WERI-Rb-1 (cell line): ENCODE data around the gene SNX19.

Experiments
- DNase-seq: peaks from one replicate; pipeline ENCODE4 v3.0.0-alpha.2; 2020
- H3K27ac ChIP-seq: fragments of 250-450 bp; sonication (Bioruptor Pico); 2 replicates; pipeline ENCODE4 v1.5.1; 2020; ENCODE audit warnings: mild to moderate bottlenecking, moderate library complexity
- H3K27me3 ChIP-seq: fragments of 250-450 bp; sonication (Bioruptor Pico); 2 replicates; pipeline ENCODE4 v1.5.1; 2021; ENCODE audit warnings: mild to moderate bottlenecking, low read depth, moderate library complexity; ENCODE audit not compliant: insufficient read depth, severe bottlenecking
- H3K36me3 ChIP-seq: fragments of 250-450 bp; sonication (Bioruptor Pico); 2 replicates; pipeline ENCODE4 v1.5.1; 2020; ENCODE audit warnings: mild to moderate bottlenecking, moderate library complexity
- H3K4me3 ChIP-seq: 2 replicates; pipeline ENCODE4 v1.5.1; 2011; ENCODE audit warnings: low read depth, mild to moderate bottlenecking, control low read depth, low read length
- H3K9me3 ChIP-seq: fragments of 250-450 bp; sonication (Bioruptor Pico); 2 replicates; pipeline ENCODE4 v1.5.1; 2021; ENCODE audit warnings: mild to moderate bottlenecking, moderate library complexity; ENCODE audit not compliant: severe bottlenecking
- TF ChIP-seq, protein P1 (sequence below): IDR thresholded peaks from 2 replicates; pipeline ENCODE4 v1.5.1; 2011; ENCODE audit warnings: low read depth, mild to moderate bottlenecking, control low read depth, inconsistent platforms, low read length

The SNX19 gene

DNA sequence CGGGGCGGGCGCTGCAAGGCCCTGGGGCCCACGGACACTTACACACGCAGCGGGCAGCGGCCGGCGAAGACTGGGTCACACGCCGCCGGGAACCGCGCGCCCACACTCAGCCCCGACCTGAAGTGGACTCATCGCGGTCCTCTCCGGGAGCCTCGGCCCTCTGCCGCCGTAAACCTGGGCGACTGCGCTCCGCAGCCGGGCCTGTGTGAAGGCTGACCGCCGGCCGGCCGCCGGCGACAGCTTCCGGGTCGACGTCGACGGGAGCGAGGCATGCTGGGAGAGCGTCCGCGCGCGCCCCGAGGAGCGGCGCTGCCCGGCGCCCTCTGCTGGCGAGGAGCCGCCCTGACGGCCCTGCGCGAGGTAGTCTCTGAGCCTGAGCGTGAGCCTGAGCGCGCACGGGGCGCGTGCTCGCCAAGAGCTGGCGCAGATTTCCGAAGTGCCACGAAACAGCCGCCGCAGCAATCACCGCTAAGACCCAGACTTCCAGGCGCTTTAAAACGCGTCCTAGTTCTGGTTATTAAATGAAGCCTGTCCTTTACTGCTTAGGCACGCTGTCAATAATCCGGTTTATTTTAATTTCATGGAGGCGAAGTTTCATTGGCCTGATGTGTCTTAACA is at the start of gene SNX19:
Gene SNX19, minus strand, starts transcription at position 242 of the 618 bp plus-strand sequence. CDS start 540 bp downstream, outside the sequence.
- H3K4me3 ChIP-seq = peak within 1 kb of the TSS; percentile 95
- peaks cover 29% of the 10 kb centered on the region for H3K36me3 ChIP-seq
- peak within 1 kb of the TSS; percentile 81 for H3K27ac ChIP-seq
- TF ChIP-seq, protein P1, sequence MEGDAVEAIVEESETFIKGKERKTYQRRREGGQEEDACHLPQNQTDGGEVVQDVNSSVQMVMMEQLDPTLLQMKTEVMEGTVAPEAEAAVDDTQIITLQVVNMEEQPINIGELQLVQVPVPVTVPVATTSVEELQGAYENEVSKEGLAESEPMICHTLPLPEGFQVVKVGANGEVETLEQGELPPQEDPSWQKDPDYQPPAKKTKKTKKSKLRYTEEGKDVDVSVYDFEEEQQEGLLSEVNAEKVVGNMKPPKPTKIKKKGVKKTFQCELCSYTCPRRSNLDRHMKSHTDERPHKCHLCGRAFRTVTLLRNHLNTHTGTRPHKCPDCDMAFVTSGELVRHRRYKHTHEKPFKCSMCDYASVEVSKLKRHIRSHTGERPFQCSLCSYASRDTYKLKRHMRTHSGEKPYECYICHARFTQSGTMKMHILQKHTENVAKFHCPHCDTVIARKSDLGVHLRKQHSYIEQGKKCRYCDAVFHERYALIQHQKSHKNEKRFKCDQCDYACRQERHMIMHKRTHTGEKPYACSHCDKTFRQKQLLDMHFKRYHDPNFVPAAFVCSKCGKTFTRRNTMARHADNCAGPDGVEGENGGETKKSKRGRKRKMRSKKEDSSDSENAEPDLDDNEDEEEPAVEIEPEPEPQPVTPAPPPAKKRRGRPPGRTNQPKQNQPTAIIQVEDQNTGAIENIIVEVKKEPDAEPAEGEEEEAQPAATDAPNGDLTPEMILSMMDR = peak; percentile 94
- peak; percentile 89 for DNase-seq
- H3K27me3 ChIP-seq = no peaks in the 10 kb centered on the region
- no peaks in the 10 kb centered on the region for H3K9me3 ChIP-seq

- H3K9me3 ChIP-seq = no peaks in the 10 kb centered on the region
- H3K27ac ChIP-seq = peak overlapping the region; percentile 38
- TF ChIP-seq, protein P1 = no peak
- DNase-seq = peak; percentile 30
- no peaks in the 10 kb centered on the region for H3K27me3 ChIP-seq
- no peaks in the 10 kb centered on the region for H3K36me3 ChIP-seq
- no peak overlapping the region for H3K4me3 ChIP-seq
Observed at GRCh38 chr11:130964058-130964792, 47.9 kb upstream of the SNX19 start.

- Histone ChIP-seq H3K4me3 (no peak overlapping the region), H3K27me3 (no peaks in the 10 kb centered on the region), H3K27ac (no peak overlapping the region), H3K9me3 (no peaks in the 10 kb centered on the region), H3K36me3 (no peaks in the 10 kb centered on the region)
- no peak for DNase-seq
- TF ChIP-seq, protein P1 = no peak
Observed at GRCh38 chr11:130947889-130948288, 31.6 kb upstream of the SNX19 start.

- TF ChIP-seq, protein P1 = no peak
- H3K36me3 ChIP-seq = no peaks in the 10 kb centered on the region
- no peaks in the 10 kb centered on the region for H3K9me3 ChIP-seq
- H3K27me3 ChIP-seq = no peaks in the 10 kb centered on the region
- H3K27ac ChIP-seq = no peak overlapping the region
- H3K4me3 ChIP-seq = no peak overlapping the region
- no peak for DNase-seq
Observed at GRCh38 chr11:130947481-130947880, 31.2 kb upstream of the SNX19 start.

DNA sequence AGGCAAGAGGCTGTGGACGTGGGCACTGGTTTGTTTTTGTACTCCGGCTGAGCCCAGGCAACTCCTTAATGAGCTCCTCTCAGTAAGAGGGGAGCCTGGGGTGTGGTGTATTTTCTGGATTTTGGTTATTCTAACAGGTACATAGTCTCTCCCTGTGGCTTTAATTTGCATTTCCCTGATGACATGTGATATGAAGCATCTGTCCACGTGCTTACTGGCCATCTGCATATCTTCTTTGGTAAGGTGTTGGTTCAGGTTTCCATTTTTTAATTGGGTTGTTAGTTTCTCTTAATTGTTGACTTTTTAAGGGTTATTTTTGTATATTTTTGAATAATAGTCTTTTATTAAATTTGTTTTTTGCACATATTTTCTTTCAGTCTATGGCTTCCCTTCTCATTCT is 30.8 kb upstream of the SNX19 start:
- Histone ChIP-seq H3K27ac (no peak overlapping the region), H3K4me3 (no peak overlapping the region), H3K36me3 (no peaks in the 10 kb centered on the region), H3K9me3 (no peaks in the 10 kb centered on the region), H3K27me3 (no peaks in the 10 kb centered on the region)
- TF ChIP-seq, protein P1 = no peak
- no peak for DNase-seq
